GM20431 (cell line): Measurements from ENCODE around the gene WNT5B.

Experiments used
- in situ Hi-C: fragments of 300-500 bp; cut with MseI, MboI; formaldehyde crosslinking; loops from one replicate; pipeline ENCODE4 v1.15.0; 2020; ENCODE audit warnings: low sequenced_read_pairs; ENCODE audit not compliant: unreplicated experiment

The WNT5B gene

DNA sequence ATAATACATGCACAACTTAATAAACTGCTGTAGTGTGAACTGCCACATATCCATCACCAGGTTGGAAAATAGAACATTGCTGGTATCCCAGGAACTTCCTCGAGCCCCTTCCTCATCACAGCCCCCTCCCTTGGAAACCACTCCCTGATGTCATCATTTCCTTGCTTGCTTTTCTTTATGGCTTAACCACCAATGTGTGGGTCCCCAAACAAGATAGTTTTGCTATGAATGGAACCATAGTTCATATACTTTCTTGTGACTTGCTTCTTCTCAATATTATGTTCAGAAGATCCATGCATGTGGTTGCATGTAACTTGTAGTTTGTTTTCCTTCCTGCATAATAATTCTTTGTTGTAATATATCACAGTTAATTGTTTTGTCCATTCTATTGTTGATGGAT lies 8.9 kb upstream of the WNT5B start:
- in situ Hi-C loops, result no loop called here

- in situ Hi-C loops, result no loop called here
Measured at GRCh38 chr12:1622406-1622805, 6.6 kb upstream of the WNT5B start.

- in situ Hi-C loops, result no loop called here
Measured at GRCh38 chr12:1629338-1630132, 504 bp downstream of the WNT5B start.

DNA sequence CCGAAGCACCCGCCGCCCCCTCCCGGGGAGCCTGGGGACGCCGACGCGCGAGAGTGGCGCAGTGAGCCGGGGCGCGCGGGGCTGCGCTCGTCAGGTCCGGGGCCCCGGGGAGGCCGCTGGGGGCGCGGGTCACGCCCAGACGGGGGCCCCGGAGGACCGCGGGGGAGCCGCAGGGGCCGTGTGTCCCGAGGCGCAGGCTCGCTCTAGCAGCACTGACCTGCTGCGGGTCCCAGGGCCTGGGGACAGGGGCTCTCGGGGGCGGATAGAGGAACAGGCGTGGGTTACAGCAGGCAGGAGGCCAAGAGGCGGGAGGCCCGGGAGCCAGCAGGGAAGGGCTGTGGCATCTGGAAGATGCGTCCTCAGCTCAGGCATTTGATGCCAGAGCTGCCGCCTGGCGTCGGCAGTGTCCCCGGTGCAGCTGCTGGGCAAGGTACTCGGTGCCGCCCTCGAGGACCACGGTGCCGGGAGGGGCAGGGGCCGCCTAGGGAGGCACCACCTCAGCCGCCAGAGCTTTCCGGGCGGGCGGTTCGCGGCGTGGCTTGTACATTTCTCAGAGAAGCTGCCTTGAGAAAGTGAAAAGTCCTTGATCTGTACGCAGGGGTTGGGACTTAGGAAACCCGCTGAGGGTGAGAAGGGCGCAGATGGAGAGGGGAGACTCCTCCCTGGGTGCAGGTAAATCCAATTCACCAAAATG lies 1.2 kb downstream of the WNT5B start:
- in situ Hi-C loops, result no loop called here

- in situ Hi-C loops, result no loop called here
Measured at GRCh38 chr12:1630827-1631591, 2.0 kb downstream of the WNT5B start.

GRCh38 chr12:1632702-1633101 lies 3.7 kb downstream of the WNT5B start:
- in situ Hi-C loops, result no loop called here

DNA sequence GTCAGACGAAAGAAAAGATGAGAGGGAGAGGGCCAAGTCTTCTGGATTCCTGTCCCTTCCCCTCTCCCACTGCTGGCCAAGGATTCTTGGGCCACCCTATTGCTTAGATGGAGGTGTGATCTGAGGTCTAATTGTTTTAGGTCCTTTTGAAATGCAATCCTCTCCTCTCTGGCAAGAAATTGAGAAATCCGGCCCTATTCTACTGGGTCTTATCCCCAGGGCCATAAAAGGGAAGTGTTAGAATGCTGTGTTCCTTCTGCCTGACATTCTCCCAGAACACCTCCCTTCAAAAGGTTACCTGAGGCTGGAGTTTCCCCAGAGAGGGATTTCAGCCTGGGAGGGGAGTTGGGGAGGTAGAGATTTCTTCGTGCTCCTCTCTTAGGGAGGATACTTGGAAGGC lies 4.4 kb downstream of the WNT5B start:
- in situ Hi-C loops, result no loop called here

DNA sequence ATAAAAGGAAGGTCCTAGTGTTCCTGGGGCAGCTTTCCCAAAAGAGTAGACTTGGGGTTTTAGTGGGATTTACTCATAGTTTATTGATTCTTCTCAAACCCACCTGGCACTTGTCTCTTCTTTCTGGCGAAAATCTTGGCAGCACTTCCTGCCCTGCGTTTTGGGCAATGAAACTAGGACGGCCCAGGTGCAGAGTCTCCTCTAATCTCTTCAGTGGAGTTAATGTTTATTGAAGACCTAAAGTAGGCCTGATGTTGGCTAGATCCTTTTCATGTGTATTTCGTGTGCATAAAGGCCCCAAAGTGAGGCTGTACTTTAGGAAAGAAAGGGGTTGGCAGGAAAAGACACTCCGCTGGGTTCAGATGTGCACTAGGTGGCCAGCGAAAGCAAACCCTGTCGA lies 5.1 kb downstream of the WNT5B start:
- in situ Hi-C loops, result no loop called here

DNA sequence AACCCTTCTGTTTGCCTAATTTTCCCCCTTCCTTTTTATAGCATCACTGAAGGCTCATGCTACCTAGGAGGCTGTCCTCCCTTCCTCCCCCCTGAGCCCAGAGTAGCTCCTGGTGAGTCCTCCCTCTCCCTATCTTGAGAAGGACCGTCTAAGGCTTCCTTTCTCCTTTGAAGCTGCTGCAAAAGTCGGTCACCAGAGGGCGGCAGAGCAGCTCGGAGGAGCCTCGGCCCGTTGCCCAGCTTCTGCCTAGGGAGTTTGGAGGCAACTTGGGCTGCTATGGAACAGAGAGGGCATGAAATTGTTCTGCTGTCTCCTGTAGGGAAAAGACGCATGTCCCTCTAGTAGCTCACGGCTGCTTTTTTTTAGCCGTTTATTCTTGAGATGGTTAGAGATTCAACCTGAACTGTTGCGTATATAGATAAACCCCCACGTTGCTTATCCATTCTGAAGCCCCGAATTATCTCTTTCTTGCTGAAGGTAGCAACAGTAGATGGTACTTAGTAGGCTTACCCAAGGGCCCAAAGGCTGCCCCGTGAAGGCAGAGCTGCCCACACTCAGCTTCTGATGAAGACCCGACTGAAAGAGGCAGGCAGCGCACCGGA lies 5.7 kb downstream of the WNT5B start:
- in situ Hi-C loops, result no loop called here

GRCh38 chr12:1635301-1636095 lies 6.5 kb downstream of the WNT5B start:
- in situ Hi-C loops, result no loop called here

- in situ Hi-C loops, result no loop called here
Measured at GRCh38 chr12:1638203-1638602, 9.2 kb downstream of the WNT5B start.

- in situ Hi-C loops, result no loop called here
Measured at GRCh38 chr12:1639538-1639937, 10.5 kb downstream of the WNT5B start.

GRCh38 chr12:1640328-1641234 lies 11.6 kb downstream of the WNT5B start:
- in situ Hi-C loops, result no loop called here

DNA sequence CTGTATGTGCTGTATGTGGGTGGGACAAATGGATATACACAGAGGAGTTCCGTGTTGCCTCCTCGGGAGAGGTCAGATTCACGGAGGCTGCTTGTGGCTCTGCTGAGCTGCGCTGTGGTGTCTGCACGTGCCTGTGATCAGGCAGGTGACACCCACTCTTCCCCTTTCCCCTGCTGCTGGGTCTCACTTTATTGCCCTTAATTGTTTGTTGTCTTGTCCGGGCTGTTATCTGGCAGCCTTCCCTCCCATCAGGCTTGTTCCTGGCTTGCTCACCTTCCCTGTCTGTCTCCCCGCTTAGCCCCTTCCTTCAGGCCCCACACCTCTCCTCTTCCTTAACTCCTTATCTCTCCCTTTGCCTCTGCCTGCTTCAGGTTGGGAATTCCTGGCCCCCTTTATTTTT lies 13.5 kb downstream of the WNT5B start:
- in situ Hi-C loops, result no loop called here

GRCh38 chr12:1643043-1643442 lies 14.0 kb downstream of the WNT5B start:
- in situ Hi-C loops, result no loop called here

- in situ Hi-C loops, result no loop called here
Measured at GRCh38 chr12:1643905-1644533, 15.0 kb downstream of the WNT5B start.

DNA sequence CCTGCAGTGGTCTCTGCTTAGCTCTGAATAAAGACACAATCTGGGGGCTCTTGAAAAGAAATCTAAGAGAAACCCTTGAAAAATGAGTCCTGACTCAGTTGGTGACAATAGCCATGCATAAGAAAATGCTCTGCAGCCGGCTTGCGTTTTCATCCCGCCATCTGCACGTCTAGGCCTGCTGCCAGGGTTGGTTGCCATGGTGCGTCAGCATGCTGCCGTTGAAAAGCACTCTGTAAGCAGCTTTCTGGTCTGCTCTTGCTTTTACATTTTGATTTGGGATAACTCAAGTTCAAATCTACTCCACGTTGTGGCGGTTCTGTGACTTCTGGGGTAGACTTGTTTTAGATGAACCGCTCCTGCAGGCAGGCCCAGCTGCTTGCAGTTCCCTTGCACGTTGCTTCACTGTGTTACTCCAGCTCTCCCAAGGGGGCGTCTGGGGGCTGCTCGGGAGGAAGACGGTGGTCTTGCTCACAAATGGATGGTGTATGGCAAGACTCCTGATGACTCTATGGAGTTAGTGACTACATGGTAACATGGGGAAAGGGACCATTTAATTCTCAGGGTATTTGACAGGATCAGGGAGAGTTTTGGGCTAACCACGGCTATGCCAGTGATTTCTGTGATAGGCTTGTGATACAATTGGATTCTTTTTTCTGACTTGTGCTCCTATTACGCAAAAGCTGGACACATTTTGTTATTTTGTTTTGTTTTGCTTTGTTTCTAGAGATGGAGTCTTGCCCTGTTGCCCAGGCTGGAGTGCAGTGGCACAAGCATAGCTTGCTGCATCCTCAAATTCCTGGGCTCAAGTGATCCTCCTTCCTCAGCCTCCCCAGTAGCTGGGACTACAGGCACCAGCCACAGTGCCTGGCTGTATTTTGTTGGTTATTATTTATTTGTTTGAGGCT lies 15.8 kb downstream of the WNT5B start:
- in situ Hi-C loops, result loop anchor here (5.0 kb wide), 1 partner anchor 143 kb away; no protein-coding TSS in a partner anchor
